ENCODE data around the gene SYT2. TPM values are rescaled to one million over a fixed set of nuclear protein-coding genes. Genes with fewer than 3 reads are reported as not detected.
"Not testable (repeated sequence)": the region's sequence is repeated elsewhere in the genome, so short reads cannot be mapped to it uniquely, and the experiment has no call there.

The SYT2 gene
- total RNA-seq, 4 donors from 2014 or later = under 0.01 TPM; not detected in 3

DNA sequence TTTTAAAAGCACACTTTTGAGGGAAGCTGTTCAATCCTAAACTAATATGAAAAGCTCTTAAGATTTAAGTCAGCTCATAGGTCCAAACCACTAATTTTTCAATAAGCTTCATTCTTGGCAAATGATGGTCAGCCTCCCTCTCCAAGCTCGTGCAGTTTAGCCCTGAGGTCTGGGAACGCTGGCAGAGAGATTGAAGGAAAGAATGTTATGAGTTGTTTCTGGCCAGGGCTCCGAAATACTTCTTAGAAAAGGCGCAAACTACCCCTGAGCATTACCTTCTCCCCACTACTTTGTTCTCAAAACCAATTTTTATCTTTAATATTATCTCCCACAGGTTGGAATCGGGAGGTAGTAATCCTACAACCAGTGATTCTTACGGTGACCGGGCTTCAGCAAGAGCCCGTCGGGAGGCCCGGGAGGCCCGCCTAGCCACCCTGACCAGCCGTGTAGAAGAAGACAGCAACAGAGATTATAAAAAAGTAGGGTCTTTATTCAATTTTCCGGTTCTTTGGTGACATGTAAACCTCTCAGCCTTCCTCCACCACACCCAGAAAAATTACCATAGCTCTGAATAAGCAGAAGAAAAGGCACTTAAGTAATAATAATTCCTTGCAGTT lies 147.7 kb downstream of the SYT2 start:
- Histone ChIP-seq H3K27me3 (no peaks in the 10 kb centered on the region), H3K4me3 (no peak overlapping the region), H3K4me1 (peaks cover 0 to 92% (median 20%) of the 10 kb centered on the region in 4 donors), H3K9me3 (no peaks in the 10 kb centered on the region), H3K27ac (peak overlapping the region in 2 of 4 donors; percentile 71 to 81), H3K36me3 (peaks cover 0 to 15% (median 0%) of the 10 kb centered on the region in 3 donors)
- DNase-seq (ENCODE audit: low spot score in 2 of 2) = no peak
- 61 to 76% methylated on average over 13 of the region's 13 CpGs for WGBS, 2 donors
- TF ChIP-seq CTCF (IDR thresholded peaks at IDR 0.05) = no peak
- no peak for TF ChIP-seq POLR2A (IDR thresholded peaks at IDR 0.05)
- no peak for TF ChIP-seq EP300 (IDR thresholded peaks at IDR 0.05)

DNA sequence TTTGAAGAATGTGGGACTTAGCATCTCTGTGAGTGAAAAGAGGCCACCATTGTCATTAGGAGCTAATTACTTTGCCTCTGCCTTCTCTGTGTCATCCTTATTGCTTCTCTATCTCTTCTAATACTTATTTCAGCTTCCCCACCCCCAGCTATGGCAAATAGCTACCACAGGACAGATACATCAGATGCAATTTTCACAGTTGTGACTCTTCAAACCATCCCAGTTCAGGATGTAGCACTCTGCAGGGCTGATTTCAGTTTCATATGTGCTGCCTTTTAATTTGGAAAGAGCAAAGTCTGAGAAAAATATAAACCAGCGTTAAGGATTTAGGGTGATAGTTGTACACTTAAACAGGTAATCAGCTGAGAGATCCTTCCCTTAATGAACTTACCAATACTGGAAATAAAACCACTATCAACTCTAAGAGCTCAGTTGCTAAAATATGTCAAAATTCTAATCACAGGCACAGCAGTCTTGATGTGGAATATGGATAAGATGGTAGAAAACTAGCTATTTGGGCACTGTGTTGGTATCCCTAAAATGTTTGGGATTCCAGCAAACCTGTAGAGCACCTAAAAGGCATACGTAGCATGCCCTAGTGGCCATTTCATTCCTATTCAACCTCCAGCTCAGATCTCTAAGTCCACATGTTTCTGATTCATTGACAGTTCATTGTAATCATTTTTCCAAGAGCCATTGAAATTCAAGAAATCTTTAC lies 148.4 kb downstream of the SYT2 start:
- 65 to 79% methylated on average over 2 of the region's 2 CpGs for WGBS, 2 donors
- H3K4me3 ChIP-seq = no peak overlapping the region
- no peak for TF ChIP-seq EP300 (IDR thresholded peaks at IDR 0.05)
- TF ChIP-seq POLR2A (IDR thresholded peaks at IDR 0.05) = no peak
- TF ChIP-seq CTCF (IDR thresholded peaks at IDR 0.05) = peak in 1 of 5 experiments; percentile 16

GRCh38 chr1:202561240-202561639 lies 149.0 kb downstream of the SYT2 start:
- no peaks in the 10 kb centered on the region for H3K27me3 ChIP-seq
- peaks cover 0 to 88% (median 15%) of the 10 kb centered on the region in 4 donors for H3K4me1 ChIP-seq
- no peak overlapping the region for H3K4me3 ChIP-seq
- H3K36me3 ChIP-seq = peaks cover 0 to 15% (median 0%) of the 10 kb centered on the region in 3 donors
- no peaks in the 10 kb centered on the region for H3K9me3 ChIP-seq
- H3K27ac ChIP-seq = peak overlapping the region in 2 of 4 donors; percentile 70 to 81
- DNase-seq (ENCODE audit: low spot score in 2 of 2) = no peak
- no peak for TF ChIP-seq POLR2A (IDR thresholded peaks at IDR 0.05)
- no peak for TF ChIP-seq EP300 (IDR thresholded peaks at IDR 0.05)
- WGBS, 2 donors = 60 to 67% methylated on average over 1 of the region's 1 CpG

More for the DNA sequence above, 148.4 kb downstream of the SYT2 start:
- Histone ChIP-seq H3K27me3 (no peaks in the 10 kb centered on the region), H3K9me3 (no peaks in the 10 kb centered on the region), H3K4me1 (peaks cover 0 to 92% (median 18%) of the 10 kb centered on the region in 4 donors), H3K27ac (peak overlapping the region in 2 of 4 donors; percentile 70 to 81), H3K36me3 (peaks cover 0 to 15% (median 0%) of the 10 kb centered on the region in 3 donors)
- no peak for DNase-seq (ENCODE audit: low spot score in 2 of 2)

DNA sequence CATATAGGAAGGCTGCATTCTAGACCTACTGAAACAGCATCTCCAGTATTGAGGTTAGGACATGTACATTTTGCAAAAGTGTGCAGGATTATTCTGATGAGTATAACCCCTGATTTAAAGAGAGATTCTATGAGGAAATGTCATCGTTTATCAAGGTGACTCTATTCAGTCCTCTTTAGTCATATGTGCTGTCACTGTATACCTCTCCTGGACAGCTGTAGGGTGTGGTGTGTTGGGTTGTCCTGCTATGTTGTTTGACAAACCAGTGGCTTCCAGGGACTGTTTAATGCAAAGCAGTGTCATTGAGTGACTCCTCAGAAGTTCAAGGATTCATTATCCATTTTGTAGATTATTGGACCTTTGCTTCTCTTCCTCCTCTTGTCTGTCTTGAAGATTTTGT lies 152.6 kb downstream of the SYT2 start:
- not testable (repeated sequence) for H3K4me3 ChIP-seq; H3K9me3 ChIP-seq; DNase-seq (ENCODE audit: low spot score in 2 of 2); H3K27me3 ChIP-seq; H3K36me3 ChIP-seq
- 68 to 95% methylated on average over 1 of the region's 1 CpG for WGBS, 2 donors
- peak overlapping the region in 1 of 4 donors; percentile 40 for H3K27ac ChIP-seq
- H3K4me1 ChIP-seq = peaks cover 0 to 73% (median 16%) of the 10 kb centered on the region in 4 donors

DNA sequence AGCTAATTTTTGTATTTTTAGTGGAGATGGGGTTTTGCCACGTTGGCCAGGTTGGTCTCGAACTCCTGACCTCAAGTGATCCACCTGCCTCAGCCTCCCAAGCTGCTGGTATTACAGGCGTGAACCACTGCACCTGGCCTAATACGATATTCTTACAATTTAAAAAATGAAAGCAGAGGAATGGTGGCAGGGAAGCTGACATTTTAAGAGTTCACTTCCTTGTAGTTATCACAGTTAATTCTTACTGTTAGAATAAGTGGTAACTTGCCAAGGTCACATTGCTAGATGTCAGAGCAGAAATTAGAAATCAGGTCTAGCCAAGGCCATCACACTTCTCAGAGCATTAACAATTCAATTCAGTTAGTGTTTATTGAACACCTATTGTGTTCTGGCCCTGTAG lies 154.2 kb downstream of the SYT2 start:
- peak overlapping the region in 2 of 4 donors; percentile 9 to 37 for H3K27ac ChIP-seq
- WGBS, 2 donors = 80 to 87% methylated on average over 4 of the region's 4 CpGs
- not testable (repeated sequence) for DNase-seq (ENCODE audit: low spot score in 2 of 2); H3K27me3 ChIP-seq; H3K9me3 ChIP-seq; H3K4me3 ChIP-seq; H3K36me3 ChIP-seq
- H3K4me1 ChIP-seq = peaks cover 0 to 65% (median 13%) of the 10 kb centered on the region in 4 donors

GRCh38 chr1:202554619-202555018 lies 155.6 kb downstream of the SYT2 start:
- not testable (repeated sequence) for H3K4me3 ChIP-seq; H3K9me3 ChIP-seq; DNase-seq (ENCODE audit: low spot score in 2 of 2); H3K27me3 ChIP-seq; H3K36me3 ChIP-seq
- Histone ChIP-seq H3K27ac (peak overlapping the region; percentile 5 to 55 (median 38)), H3K4me1 (peaks cover 0 to 65% (median 13%) of the 10 kb centered on the region in 4 donors)
- 84 to 85% methylated on average over 4 of the region's 4 CpGs for WGBS, 2 donors

GRCh38 chr1:202553560-202554038 lies 156.7 kb downstream of the SYT2 start:
- Histone ChIP-seq H3K27me3 (no peaks in the 10 kb centered on the region), H3K36me3 (no peaks in the 10 kb centered on the region), H3K4me1 (peaks cover 0 to 55% (median 12%) of the 10 kb centered on the region in 4 donors), H3K4me3 (no peak overlapping the region), H3K27ac (peak overlapping the region in 3 of 4 donors; percentile 35 to 55 (median 41)), H3K9me3 (no peaks in the 10 kb centered on the region)
- 53 to 56% methylated on average over 3 of the region's 3 CpGs for WGBS, 2 donors
- no peak for TF ChIP-seq POLR2A (IDR thresholded peaks at IDR 0.05)
- no peak for TF ChIP-seq CTCF (IDR thresholded peaks at IDR 0.05)
- peak in 1 of 2 donors; percentile 45 for TF ChIP-seq EP300 (IDR thresholded peaks at IDR 0.05)
- peak in 1 of 2 donors; percentile 40 for DNase-seq (ENCODE audit: low spot score in 2 of 2)

DNA sequence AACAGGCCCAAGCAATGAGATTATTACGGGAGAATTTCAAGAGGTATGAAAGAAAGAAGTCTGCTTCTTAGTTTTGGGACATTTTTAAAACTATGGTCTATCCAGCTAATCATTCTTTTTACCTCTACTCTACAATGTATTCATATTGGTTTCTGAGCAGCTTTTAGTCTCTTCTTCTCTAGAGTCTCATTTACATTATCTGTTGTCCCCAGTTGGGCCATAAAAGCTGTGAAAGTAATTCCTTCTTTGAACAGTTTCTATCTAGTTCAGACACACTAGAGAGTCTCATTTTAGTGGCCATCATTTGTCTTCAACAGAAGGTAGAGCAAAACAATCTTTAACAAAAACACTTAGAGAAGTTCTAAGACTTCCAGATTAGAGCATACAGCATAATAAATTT lies 157.2 kb downstream of the SYT2 start:
- Histone ChIP-seq H3K27ac (peak overlapping the region in 3 of 4 donors; percentile 34 to 41 (median 35)), H3K4me1 (peaks cover 0 to 54% (median 8%) of the 10 kb centered on the region in 4 donors)
- not testable (repeated sequence) for H3K9me3 ChIP-seq; H3K36me3 ChIP-seq; H3K4me3 ChIP-seq; DNase-seq (ENCODE audit: low spot score in 2 of 2); H3K27me3 ChIP-seq
- 60 to 67% methylated on average over 1 of the region's 1 CpG for WGBS, 2 donors

DNA sequence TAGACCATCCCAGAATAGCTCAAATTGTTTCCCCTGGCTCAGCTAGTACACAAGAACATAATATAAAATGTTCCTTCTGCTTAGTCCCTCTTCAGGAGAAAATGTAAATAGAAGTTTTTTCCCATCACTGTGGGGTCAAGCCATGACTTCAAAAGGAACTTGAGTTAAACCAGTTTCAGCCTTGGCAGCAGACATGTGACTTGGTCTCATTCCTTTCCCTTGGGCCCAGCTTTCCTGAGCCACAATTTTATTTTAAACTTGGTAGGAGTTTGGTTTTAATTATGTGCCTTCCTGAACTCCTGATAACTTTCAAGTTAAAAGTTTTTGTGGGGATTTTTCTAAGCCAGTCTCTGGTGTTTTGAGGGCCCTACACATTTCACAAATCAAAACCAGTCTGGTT lies 157.6 kb downstream of the SYT2 start:
- Histone ChIP-seq H3K4me1 (peaks cover 0 to 52% (median 7%) of the 10 kb centered on the region in 4 donors), H3K27ac (peak overlapping the region in 3 of 4 donors; percentile 34 to 41 (median 35))
- H3K36me3 ChIP-seq; H3K4me3 ChIP-seq; H3K9me3 ChIP-seq; H3K27me3 ChIP-seq; DNase-seq (ENCODE audit: low spot score in 2 of 2): not testable (repeated sequence)
